ENCODE data around the gene CNPY1. TPM values are rescaled to one million over a fixed set of nuclear protein-coding genes. Genes with fewer than 3 reads are reported as not detected.

CNPY1 gene
- total RNA-seq, 2 donors from 2014 or later = not detected

DNA sequence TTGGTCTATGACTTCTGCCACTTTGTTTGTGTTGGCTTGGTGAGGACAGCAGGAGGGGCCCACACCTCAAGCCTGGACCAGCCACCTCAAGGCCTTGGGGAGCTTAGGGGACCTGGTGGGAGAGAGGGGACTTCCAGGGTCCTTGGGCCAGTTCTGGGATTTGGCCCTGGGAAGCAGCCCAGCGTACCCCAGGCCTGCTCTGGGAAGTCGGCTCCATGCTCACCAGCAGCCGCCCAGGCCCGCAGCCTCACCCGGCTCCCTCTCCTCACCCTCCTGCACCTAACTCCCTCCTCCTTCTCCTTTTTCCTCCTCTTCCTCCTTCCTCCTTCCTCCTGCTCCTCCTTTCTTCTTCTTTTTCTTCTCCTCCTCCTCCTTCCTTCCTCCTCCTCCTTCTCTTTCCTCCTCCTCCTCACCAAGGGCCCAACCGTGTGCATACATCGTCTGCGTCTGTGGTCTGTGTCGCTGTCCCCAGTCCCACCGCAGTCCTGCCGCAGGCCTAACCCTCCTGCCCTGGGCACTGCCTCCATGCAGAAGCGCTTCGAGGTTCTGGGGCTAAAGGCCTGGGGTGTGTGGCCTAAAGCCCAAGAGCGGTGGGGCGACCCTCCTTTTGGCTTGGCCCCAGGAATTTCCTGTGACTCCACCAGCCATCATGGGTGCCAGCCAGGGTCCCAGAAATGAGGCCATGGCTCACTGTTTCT lies 83.1 kb downstream of the CNPY1 start:
- intact Hi-C loops (cut with DNase I) = no loop called here
- DNase-seq = no peak
- no peak for ATAC-seq

DNA sequence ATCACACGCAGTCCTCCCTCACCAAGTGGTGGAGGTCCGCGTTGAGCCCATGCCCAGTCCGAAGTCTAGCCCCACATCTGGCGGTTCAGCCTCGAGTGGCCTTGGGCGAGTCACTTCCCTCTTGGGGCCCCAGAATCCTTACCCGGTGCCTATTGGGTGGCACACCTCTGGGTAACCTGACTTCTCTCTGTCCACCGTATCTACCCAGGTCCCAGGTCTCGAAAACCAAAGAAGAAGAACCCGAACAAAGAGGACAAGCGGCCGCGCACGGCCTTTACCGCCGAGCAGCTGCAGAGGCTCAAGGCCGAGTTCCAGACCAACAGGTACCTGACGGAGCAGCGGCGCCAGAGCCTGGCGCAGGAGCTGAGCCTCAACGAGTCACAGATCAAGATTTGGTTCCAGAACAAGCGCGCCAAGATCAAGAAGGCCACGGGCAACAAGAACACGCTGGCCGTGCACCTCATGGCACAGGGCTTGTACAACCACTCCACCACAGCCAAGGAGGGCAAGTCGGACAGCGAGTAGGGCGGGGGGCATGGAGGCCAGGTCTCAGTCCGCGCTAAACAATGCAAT lies 84.1 kb downstream of the CNPY1 start:
- DNase-seq (no peak), ATAC-seq (no peak)
- intact Hi-C loops (cut with DNase I) = no loop called here

DNA sequence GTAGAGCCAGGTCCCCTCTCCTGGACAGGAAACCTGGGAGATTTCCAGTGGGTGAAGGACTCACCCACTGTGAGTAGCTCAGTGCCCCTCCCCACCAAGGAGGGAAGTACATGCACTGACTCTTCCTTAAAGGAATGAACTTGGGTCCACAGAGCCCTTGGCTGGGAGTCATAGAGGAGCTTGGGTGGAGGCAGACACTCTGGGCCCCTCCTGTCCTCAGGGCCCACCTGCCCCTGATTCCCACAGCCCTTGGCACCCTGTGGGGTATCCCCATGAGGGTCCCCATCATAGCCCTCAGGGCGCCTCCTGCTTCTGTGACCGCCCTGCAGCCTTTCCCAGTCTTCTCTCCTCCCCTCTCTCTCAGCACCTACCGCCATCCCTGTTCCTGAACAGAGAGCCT lies 84.7 kb downstream of the CNPY1 start:
- DNase-seq (no peak), ATAC-seq (no peak)
- intact Hi-C loops (cut with DNase I) = no loop called here

DNA sequence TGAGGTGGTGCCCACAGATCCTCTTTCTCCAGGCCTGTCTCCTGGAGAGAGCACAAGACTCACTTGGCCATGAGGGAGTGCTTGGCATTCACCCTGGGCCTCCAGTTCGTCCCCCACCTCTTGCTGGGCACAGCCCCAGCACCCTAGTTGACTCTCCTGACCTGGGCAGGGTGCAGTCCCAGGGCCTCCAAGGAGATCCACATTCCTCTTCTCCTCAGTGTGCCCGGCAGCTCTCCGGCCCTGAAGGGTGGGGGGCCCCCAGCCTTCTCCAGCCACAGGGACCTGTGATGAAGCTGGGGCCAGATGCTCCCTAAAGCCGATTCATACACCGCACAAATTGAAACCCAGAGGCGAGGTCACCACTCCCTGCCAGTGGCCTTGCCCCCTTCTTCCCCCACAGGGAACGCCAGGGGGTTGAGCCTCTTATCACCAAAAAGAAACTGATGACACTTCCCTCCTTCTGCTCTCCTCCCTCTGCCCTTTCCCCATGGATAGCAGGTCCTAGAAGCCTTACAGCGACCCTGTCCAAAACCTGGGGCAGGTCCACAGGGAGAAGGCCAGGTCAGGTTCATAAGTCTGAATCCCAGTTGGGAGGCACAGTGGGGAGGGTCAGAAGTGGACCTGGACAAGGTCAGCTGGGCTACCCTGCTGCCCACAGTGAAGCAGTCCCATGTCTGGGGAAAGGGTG lies 85.3 kb downstream of the CNPY1 start:
- DNase-seq = no peak
- no peak for ATAC-seq
- intact Hi-C loops (cut with DNase I) = no loop called here

DNA sequence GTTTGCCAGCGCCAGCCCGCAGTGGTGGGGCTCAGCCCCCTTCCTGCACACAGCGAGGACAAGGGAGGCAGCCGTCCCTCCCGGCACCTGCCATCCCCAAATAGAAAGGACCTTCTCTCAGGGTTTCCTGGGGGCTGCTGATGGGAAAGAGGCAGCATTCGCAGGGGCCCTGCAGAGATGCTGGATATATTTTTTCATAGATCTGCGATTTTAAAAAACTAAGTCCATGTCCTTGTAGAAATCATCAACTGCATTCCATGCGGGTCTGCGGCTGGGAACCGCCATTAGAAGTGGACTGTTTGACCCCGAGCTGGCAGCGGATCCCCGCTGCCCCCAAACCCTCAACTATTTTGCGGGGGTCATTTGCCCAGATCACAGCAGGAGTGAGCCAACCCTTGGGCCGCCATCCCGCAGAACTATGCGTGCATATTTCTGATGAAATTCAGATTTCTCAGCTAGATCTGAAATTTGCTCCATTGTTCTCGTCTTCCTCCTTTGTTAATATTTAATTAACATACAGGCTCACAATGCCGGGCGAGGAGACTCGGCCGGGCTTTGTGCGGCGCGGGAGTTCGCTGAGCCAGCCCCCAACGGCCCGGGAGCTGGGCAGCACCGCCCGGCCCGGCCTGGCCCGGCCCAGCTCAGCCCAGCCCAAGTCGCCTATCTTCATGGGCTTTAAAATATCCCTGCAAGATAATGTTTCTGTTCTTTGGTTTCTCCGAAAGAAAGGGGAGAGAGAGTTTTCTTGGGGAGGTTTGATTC lies 86.5 kb downstream of the CNPY1 start:
- DNase-seq (no peak), ATAC-seq (no peak)
- intact Hi-C loops (cut with DNase I) = no loop called here

DNA sequence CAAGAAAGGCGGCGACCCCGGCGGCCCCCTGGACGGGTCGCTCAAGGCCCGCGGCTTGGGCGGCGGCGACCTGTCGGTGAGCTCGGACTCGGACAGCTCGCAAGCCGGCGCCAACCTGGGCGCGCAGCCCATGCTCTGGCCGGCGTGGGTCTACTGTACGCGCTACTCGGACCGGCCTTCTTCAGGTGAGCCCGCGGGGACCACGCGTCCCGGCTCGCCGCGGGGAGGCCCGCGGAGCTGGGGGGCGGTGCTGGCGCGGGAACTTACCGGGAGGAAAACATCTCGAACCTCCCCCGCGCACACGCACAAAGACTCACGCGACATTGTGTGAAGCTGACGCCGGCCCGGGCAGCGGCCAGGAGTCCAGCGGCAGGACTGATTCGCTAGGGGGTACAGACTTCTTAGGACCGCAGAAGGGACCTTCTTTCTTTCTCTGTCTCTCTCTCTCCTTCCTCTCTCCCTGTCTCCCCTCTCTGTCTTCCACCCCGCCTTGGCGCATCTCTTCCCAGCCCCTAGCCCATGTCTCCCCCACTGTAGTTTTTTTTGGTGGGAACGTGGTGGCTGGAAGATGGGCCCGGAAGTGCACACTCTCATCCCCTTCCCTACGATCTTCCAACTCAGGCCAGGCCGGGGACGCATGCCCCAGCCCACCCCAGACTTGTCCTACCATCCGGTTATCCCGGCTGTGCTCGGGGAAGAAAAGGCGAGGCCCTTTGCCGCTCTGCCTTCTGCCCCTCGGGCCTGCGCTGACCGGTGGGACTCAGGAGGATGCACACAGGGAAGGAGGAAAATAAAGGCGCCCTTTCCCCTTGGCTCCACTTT lies 87.3 kb downstream of the CNPY1 start:
- intact Hi-C loops (cut with DNase I) = no loop called here
- DNase-seq (no peak), ATAC-seq (no peak)

DNA sequence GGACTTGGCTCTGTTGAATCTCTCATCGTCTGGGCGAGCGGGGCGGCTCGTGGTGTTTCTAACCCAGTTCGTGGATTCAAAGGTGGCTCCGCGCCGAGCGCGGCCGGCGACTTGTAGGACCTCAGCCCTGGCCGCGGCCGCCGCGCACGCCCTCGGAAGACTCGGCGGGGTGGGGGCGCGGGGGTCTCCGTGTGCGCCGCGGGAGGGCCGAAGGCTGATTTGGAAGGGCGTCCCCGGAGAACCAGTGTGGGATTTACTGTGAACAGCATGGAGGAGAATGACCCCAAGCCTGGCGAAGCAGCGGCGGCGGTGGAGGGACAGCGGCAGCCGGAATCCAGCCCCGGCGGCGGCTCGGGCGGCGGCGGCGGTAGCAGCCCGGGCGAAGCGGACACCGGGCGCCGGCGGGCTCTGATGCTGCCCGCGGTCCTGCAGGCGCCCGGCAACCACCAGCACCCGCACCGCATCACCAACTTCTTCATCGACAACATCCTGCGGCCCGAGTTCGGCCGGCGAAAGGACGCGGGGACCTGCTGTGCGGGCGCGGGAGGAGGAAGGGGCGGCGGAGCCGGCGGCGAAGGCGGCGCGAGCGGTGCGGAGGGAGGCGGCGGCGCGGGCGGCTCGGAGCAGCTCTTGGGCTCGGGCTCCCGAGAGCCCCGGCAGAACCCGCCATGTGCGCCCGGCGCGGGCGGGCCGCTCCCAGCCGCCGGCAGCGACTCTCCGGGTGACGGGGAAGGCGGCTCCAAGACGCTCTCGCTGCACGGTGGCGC lies 88.1 kb downstream of the CNPY1 start, which contains the start of gene EN2:
TSS of gene EN2 (plus strand) at position 19 of the 767 bp plus-strand sequence. CDS start at position 268, 249 bp downstream.
- DNase-seq = no peak

DNA sequence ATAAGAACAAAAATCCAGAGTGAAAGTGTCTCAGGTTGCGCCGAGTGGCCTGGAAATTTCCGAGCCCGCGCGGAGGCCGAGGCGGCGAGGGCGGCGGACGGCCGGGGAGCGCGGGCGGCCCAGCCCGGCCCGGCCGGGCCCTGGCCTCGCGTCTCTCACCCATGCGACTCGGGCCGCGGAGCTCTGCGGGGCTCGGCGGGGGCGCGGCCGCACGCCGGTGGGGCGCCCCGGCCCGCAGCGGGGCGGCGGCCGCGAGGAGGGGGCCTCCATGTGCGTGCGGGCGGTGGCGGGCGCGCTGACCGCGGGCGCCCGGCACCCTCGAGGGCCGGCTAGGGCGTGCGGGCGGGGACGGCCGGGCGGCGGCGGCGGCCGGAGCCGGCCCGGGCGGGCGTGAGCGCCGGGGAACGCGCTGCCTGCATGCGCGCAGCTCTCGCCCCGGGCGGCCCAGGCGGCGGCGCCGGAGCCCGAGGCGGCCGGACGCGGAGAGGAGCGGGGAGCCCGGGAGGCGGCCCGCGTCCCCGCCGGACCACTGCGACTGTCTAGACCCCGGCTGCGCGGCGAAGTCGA lies 88.7 kb downstream of the CNPY1 start:
- intact Hi-C loops (cut with DNase I) = no loop called here
- peak; percentile 25 to 45 for ATAC-seq
- no peak for DNase-seq

More for the DNA sequence above, 88.1 kb downstream of the CNPY1 start, which contains the start of gene EN2:
- intact Hi-C loops (cut with DNase I) = no loop called here
- peak in 1 of 2 donors; percentile 10 for ATAC-seq

DNA sequence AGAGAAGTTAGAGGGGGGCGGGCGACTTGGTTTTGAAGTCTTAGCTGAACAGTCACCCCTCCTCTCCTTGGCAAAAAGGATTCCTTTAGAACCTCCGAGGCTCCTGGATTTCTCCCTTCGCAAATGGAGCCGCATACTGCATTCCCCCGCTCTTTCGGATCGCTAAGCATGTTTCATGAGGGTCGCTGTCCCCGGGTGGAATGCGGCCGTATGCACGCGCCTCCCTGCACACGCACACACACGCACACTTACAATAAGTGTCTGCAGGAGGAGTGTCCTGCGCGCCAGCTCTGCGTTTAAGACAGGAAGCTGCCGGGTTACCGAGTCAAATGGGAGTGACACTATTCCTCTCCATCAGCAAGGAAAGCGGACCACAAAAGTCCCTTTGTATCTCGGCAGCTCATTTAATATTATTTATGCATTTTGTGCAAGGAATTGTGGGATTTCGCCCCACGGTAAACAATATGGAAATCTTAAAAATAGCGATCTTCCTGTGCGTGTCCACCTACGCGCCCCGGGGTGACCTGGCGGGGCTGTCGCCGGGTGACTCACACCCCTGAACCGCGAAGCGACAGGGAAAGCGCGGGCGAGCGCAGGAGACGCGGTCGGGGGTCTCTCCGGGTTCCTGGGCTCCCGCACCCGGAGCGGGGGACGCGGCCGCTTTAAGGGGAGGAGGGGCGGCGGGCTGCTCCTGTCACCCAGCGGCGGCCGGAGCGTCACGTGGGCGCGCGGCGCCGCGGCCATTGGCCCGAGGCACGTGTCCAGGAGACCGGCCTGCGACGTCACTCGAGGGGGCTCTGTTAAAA lies 89.4 kb downstream of the CNPY1 start:
- DNase-seq (peak; percentile 77), ATAC-seq (peak; percentile 84 to 90)
- intact Hi-C loops (cut with DNase I) = no loop called here

DNA sequence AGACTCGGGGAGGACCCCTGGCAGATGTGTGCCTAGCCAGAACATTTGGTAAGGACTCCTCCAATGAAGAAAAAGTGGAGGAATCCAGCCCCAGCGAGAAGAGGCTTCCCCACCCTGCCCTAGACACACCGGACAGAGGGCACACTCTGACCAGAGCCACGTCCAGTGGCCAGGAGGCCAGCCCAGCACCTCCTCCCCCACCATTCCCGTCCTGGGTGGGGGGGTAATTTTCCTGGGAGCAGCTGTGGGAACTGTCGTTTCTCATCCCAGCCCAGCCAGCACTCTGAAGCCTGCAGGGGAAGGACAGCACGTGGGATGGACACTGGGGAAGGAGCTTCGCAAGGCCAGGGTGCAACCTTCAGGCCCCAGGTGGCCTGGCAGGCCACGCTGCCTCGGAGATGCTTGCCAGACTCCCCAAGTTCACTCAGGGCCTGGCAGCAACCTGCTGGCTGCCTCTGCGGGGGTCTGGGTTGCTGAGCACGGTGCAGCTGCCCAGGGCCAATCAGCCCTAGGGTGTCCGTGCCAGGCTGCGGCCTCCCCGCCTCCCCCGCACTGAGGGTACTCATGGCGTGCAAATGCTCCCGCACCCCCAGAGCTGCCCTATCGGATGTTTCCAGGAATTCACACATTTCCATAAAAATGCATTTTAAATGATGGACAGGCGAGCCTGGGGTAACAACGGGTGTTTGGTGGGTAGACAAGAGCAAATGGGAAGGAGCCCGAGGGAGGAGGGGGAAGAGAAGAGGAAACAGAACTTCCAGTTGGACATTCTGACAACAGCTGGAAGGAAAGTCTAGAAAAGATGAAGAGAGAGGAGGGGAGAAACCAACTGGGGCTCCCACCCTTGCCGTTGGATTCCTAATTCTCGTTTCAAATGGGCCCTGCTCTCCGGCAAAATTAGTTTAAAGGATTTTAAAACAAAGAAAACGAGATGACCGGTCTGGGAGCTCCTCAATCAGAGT lies 90.3 kb downstream of the CNPY1 start:
- no peak for DNase-seq
- intact Hi-C loops (cut with DNase I) = no loop called here
- no peak for ATAC-seq

DNA sequence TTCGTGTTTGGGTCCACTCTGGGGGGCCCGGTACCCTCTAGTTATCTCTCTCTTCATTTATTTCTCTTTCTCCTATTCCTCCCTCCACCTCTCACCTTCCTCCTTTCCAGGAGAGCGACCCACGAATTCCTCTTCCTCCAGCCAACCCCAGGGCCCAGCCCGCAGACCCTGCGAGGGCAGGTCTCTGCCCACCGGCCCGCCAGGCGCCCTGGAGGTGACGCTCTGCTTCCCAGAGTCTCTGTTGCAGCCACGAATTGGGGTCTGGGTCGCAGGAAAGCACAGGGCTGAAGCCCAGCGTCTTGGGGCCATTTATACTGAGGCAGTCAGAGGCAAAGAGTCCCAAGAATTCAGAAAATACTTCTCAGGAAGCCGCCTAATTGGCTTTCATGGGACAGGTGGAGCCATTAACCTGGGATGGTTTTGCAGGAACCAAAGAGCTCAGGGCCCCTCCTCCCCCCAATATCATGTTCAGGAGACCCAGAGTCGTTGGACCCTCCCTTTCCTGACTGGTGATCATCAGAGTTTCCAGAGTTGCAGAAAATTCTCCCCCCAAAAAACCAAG lies 91.1 kb downstream of the CNPY1 start:
- intact Hi-C loops (cut with DNase I) = no loop called here
- DNase-seq (no peak), ATAC-seq (no peak)

DNA sequence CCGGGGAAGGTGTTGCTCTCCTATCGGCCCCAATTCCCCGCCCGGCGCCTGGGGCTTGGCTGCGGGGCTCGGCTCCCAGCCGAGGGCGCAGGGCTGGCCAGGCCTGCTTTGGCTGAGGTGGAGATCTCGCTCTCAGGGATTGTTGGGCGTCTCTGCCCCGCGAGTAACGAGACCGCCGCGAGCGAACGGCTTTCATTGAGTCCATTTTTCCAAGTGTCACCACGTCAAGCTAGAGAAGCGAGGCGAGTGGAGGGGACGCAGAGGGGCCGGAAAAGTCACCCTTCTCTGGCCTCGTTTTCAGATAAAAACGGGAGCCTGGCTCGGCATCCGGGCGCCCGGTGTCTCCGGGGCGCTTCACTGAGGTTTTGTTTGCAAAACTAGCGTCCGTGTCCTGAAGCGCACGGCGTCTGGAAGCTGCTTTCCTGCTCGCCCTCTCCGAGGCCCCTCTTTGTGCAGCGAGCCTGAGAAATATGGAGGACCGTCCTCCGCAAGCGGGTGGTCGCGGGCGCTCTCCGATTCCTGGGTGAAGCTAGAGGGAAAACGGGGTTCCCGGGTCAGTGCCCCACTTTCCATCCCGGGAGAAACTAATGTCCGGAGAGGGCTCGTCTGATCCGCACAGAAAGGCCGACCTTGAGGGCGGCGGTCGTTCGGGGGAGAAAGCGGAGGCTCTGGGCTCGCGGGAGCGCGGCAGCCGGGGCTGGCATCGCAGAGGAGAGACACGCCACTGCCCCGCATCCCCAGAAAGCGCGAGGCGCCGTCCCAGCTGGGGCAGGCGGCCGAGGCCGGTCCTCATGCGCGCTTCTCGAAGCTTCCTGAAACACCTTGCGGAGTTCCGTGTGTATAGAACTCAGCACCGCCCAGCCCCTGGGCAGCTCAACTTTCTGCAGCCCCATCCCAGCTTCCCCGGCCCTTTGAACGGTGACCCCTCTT lies 91.9 kb downstream of the CNPY1 start:
- DNase-seq = no peak
- intact Hi-C loops (cut with DNase I) = no loop called here
- no peak for ATAC-seq

DNA sequence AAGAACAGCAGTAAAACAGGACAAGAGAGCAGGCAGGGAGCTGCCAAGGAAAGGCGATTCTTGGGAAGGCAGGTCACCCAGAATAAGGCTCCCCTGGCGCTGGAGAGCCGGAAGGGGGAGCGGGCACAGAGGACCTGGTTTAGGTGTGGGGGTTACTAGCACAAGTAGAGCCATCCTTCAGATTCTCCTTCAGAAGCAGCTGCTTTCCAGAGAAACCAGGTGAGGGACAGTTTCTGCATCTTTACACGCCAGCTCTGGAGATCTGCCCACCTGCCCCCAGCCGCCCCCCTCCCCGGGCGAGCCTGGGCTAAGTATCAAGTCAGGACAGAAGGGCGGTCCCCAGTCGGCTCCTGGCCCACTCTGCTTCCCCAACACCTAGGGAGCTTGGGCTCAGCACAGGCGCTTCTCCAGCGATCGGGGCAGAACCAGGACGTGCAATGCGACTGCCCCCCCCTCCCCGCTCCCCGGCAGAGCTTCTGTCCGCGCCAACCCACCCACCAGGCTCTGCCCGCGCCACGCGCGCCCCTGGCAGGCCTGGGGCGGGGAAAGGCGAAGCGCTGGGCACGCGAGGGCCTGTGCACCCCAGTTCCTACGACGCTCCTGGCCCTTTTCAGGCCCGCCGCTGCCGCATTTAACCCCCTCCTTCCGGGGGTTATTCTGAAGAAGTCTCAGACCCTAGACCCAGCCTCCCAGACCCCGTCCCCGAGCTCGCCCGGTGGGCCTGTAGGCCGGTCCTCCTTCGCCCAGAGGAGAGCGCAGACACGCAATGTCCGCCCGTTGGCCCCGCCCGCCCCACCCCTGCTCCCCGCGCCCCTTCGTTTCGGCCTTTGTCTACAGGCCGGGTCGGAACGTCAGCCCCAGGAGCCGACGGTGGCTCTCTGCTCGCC lies 92.8 kb downstream of the CNPY1 start:
- intact Hi-C loops (cut with DNase I) = no loop called here
- DNase-seq (no peak), ATAC-seq (no peak)
